HG03575 (cell line): ENCODE measurements around the gene SSBP3.
A peak's percentile ranks its signal among the peaks of the same experiment; 100 is the strongest.
"Not testable (repeated sequence)": the region's sequence is repeated elsewhere in the genome, so short reads cannot be mapped to it uniquely, and the experiment has no call there.

Experiments
- ATAC-seq: cut with Tn5 transposase; IDR thresholded peaks from one replicate; pipeline ENCODE4 v1.9.1; 2021; ENCODE audit not compliant: unreplicated experiment, insufficient number of reproducible peaks, low FRiP score; ENCODE audit errors: extremely low read depth

SSBP3 gene

DNA sequence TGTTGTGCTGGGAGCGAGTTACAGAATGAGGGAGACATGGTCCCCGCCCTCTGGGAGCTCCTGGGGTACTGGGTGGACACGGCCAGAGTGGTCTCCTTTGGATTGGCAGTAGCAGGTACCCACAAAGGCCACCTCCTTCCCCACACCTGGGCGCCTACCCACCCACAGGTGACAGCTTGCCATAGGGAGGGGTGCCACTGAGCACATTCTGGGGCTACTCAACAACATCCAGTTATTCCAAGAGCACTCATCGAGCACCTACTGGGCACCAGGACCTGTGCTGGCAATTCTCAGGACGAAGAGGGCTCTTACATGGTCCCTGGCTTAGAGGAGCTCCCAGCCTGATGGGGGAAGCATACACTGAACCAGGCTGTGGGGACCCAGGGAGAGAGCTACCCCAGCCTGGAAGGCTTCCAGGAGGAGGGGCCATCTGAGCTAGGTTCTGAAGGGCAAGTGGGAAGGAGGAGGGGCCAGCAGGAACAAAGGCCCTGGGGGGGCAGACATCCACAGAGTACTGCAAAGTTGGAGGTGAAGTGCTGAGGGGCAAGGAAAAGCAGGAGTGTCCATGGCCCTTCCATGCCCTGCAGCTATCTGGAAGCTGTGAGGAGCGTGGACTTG, 184.2 kb downstream of the SSBP3 start:
- no peak for ATAC-seq

DNA sequence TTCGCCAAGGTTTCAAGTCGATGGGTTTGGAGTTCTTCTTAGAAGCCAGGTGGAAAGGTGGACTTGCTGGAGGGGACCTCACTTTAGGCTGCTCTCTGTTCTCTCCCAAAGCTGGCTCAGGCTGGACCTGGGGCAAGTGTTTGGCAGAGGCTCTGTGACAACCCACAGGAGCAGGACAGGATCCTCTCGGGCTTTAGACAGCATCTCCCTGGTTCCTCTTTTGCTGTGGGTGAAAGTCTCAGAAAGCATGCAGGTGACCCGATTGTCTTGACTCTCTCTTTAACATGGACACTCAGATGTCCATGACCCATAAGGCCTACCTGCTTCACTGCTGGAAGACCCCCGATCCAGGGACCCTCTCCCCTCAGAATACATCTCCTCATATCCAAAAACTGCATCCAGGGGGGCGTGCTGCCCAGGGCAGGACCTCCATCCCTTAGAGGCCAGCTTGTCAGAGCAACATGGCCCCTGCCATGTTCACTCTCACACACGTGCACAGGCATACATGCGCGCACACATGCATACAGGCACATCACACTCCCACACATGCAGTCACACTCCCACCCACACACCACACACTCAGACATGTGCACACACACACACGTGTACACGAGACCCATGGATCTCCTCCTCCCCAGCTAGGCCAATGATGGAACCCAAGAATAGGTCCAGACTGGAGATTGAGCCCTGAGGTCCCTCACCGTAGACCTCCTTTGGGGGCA, 184.9 kb downstream of the SSBP3 start:
- no peak for ATAC-seq

DNA sequence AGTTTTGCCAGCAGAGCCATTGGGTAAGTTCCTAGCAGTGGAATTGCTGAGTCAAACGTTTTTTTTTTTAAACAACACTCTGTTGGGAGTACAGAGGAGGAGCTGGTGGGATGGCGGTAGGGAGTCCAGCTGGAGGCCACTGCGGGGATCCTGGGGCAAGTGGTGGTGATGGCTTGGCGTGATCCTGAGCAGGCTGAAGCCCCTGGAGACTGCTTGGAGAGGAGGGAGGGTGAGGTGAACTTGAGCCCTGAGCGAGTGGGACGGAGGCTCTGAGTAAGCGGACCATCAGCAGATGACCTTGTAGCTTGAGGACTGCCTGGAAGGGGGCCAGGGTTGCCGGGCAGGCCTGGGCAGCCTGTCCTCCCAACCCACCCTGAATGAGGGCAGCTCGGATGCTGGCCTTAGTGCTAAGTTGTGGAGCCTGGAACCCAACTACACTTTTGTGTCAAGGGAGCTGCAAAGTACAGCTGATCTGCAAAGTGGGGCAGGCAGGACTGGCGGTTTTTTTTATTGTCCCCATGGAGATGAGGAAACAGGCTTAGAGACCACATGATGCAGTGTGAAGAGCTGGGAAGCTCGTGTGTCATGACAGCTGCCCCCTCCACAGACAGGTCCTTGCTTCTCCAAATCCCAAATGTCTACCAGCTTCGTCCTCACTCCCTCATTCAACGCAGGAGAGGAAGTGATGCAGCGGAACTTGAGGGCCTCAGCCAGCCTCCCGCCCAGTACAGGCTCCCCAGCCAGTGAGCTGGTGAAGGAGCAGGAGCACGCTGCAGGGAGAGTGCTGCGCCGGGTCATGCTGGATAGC, 186.0 kb downstream of the SSBP3 start:
- ATAC-seq, result no peak

DNA sequence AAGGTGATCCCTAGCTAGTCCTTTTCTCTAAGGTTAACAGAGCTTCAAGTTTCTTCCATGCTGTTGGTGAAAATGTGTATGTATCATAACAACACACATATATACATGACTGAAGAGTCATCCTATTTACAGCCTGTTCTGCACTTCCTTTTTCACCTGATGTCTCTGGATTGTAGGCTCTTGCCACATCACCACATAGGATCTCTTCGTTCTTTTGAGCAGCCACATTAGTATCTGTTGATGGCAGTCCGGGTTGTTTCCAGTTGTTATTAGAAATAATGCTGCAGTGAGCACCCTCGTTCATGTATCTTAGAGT, 186.5 kb downstream of the SSBP3 start:
- no peak for ATAC-seq

DNA sequence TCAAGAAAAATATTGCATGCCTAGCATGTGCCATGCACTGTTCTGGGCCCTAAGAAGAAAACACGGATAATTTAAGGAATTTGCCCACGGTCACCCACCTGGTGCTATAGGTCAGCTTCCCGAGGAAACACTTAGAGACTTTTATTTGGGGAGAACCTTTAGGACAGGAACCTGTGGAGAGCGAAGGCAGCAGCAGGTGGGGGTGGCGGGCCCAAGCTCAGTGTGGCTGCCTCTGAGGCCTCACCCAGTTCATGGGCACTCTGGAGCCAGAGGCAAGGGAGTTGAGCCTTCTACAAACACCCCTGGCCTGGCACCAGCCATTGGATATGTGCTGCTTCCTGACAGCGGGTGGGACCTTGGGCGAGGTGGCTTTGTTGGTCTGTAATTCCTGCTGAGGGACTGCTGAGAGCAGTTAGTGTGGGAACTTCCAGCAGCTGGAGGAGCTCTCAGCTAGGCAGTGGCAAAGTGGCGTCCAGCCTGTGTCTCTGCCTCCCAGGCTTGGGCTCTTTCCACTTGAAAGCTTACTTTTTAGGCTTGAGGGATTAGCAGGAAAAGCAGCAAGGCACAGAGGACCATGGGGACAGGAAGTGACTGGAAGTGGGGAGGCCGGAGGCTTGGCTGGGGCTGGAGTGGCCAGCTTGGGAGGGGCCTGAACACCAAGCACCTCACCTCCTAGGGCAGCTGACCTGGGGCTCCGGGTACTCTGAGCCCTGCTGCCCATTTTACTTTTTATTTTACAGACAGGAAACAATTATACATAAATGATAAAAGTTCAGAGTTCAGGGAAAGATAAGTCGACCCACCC, 187.1 kb downstream of the SSBP3 start:
- ATAC-seq, result no peak

DNA sequence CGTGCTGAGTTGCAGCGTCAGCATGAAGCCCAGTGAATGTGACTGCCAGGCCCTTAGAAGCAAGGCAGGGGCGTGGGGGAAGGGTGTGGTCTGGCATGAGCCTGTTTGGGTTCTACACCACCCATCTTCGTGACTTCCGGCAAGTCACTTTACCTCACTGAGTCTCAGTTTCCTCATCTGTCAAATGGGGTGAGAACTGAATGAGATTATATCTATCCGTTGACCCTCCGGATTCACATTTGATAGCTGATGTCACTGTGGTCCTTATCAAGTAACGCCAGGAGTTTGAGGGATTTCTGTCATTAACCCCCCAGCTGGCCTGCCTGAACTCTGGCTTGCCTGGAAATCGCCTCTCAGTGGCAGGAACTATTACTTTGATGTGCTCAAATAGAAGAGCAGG, 190.7 kb downstream of the SSBP3 start:
- no peak for ATAC-seq

DNA sequence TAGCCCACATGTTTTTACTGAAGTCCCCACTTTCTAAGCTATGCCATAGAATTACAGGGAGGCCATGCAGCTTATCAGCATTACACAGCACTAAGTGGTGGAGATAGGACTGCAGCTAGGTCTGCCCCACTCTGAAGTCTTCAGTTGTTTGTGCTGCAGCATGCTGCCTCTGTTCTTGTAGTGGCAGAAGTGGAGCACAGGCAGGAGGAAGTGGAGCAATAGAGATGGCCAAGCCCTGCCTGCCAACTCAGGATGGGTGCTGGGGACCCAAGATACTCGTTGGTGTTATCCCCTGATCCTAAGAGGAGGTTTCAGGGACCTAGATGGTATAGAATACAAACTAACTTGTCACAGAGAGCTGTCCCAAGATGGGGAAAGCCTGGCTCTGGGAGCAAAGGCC, 193.3 kb downstream of the SSBP3 start:
- no peak for ATAC-seq

DNA sequence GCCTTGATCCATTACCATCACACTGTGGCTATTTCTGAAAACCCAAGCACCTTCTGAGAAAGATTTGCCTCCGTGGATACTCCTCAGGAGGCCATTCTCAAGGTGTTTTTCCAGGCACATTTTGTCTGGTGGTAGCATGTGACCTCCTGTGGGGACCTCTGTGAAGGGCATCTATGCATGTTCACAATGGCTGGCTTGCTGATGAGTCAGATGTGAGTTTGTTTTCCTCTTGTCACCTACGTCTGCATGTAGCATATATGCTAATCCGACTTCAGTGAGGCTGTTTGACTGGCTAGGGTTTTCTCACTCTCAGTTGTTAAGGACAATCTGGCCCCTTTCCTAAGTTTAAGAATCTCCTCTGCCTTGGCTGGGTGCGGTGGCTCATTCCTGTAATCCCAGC, 198.3 kb downstream of the SSBP3 start:
- not testable (repeated sequence) for ATAC-seq

DNA sequence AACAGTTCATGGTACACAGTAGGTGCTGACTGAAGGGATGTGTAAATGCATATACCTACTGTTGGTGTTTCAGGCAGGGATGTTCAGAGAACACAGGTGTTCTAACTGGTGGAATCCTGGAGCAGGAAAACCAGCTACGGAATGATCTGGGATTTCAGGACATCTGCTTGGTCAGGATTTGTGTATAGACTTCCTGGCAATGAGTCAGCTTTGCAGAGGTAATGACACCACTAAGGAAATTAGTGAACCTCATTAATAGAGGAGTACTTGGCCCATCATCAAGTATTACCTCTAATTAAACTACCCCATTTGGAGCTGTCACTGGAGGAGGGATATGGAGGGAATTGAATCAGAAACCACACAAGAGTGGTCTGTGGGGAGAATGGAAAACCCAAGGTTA, 198.9 kb downstream of the SSBP3 start:
- no peak for ATAC-seq

DNA sequence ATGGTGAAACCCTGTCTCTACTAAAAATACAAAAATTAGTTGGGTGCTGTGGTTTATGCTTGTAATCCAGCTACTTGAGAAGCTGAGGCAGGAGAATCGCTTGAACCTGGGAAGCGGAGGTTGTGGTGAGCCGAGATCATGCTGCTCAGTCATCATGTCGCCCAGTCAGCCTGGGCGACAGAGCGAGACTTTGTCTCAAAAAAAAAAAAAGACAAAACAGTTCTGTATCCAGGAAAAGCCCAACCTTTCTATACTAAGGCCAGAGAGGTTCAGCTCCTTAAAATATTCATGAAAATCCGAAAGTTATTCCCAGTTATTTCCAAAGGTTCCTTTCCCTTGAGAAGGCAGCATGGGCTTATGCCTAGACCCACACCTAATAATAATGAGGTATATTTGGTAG, 202.0 kb downstream of the SSBP3 start:
- ATAC-seq, result no peak

DNA sequence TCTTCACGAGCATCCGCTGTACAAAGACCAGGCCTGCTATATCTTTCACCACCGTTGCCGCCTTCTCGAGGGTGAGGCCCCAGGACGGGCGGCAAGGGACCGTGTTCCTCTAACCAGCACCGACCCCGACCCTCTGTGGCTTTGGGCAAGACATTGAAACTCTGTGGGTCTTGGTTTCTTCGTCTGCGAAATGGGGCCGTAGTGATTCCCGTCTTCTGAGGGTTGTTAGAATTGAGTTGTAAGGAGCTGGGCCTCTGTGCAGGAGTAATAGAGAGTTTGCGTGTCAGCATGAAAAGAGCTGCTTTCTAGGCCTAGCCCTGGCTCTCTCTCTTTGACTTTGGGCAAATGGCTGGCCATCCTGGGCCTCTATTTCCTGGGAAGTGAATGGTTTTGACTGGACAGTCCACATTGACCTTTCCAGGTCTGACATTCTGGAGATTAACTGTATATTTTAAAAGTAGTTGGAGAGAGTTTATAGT, 205.6 kb downstream of the SSBP3 start:
- ATAC-seq, result no peak

DNA sequence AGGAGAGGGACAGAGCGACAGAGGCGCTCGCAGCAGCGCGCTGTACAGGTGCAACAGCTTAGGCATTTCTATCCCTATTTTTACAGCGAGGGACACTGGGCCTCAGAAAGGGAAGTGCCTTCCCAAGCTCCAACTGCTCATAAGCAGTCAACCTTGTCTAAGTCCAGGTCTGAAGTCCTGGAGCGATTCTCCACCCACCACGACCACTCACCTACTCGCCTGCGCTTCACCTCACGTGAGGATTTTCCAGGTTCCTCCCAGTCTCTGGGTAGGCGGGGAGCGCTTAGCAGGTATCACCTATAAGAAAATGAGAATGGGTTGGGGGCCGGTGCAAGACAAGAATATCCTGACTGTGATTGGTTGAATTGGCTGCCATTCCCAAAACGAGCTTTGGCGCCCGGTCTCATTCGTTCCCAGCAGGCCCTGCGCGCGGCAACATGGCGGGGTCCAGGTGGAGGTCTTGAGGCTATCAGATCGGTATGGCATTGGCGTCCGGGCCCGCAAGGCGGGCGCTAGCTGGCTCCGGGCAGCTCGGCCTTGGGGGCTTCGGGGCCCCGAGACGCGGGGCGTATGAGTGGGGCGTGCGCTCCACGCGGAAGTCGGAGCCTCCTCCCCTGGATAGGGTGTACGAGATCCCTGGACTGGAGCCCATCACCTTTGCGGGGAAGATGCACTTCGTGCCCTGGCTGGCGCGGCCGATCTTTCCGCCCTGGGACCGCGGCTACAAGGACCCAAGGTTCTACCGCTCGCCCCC, 206.3 kb downstream of the SSBP3 start, which contains the start of the genes CYB5RL and MRPL37:
CYB5RL (minus strand) TSS at position 266 of the 754 bp plus-strand sequence. CDS start 4,414 bp downstream, outside the sequence.
MRPL37 (plus strand) TSS at position 403 of the 754 bp plus-strand sequence; CDS start at position 480, 77 bp downstream.
- ATAC-seq, result peak; percentile 73

DNA sequence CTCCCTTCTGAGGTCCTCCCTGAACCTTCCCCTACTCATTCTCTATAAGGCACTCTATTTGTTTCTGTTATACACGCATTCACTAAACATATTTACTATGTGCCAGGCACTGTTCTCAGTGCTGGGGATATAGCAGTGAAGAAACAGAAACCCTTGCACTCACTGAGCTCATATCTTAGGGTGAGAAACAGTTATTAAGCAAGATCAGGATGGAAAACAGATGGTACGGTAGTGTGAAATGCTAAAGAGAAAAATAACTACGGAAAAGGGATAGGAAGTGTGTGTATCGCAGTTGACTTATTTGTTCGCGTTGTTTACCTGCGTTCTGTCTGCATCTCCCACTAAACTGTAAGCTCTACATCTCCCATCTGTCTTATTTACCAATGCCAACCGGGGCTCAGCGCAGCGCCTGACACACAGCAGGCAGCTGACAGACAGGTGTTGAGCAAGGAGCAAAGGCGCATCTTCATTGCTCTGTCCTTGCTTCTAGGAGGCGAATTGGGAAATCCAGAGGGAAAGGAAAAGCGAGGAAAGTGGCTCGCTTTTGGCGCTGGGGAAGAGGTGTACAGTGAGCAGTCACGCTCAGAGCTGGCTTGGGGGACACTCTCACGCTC, 206.9 kb downstream of the SSBP3 start:
- no peak for ATAC-seq

DNA sequence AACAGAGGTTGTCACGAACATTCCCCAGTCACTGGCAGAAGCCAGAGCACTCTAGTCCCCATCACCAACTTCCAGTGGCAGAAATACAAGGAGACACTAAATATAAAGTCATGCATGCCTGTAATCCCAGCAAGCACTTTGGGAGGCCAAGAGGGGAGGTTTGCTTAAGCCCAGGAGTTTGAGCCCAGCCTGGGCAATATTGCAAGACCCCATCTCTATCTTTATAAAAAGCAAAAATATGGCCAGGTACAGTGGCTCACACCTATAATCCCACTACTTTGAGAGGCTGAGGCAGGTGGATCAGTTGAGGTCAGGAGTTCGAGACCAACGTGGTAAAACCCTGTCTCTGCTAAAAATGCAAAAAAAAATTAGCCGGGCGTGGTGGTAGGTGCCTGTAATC, 212.7 kb downstream of the SSBP3 start:
- no peak for ATAC-seq

DNA sequence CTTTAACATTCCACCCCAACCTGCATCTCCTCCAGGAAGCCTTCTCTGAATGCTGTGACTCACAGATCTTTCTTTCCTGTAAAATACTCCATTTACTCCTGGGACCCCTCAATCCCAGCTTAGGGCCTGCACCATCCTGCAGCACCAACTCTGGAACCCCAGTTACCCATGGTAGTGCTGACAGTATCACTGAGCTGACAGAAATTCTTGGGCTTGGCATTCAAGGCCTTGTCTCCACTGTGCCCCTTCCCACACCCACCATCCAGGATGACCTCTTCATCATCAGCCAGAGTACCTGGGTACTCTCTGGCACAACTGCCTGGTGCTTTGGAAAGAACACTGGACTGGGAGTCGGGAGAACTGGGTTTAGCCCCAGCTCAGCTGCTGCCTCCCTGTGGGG, 214.7 kb downstream of the SSBP3 start:
- ATAC-seq, result no peak

DNA sequence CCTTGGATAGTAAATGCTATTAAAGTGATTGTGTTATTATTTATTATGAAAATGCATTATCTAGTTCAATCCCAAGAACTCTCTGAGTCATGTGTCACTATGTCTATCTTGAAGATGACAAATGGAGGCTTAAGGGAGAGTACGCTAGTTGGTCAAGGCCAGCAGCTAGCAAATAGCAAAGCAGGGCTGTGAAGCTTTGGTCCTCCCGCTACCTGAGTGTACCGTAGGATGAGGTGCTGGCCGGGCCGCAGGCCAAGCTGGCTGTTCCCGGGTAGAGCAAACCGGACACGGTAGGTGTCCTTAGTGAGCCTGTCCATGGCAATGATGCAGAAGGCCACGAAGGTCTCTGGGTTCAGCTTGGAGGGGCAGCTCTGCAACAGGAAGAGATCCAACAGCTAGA, 215.7 kb downstream of the SSBP3 start:
- no peak for ATAC-seq

DNA sequence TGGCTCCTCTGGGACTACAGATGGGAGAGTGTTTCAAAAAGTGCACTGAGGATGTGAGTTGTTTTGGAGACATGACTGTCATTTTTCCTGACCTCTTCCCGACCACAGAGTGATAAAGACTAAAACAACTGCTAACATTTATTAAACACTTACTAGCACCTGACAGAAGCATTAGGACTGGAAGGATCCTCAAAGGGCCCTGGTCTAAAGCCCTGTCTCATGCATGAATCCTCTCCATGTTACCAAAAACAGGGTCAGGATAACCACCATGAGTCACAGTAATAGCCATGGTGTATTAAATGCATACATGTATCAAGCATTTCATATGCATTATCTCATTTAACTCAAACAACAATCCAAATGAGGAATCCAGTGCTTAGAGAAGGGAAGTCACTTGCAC, 217.9 kb downstream of the SSBP3 start:
- ATAC-seq, result no peak

DNA sequence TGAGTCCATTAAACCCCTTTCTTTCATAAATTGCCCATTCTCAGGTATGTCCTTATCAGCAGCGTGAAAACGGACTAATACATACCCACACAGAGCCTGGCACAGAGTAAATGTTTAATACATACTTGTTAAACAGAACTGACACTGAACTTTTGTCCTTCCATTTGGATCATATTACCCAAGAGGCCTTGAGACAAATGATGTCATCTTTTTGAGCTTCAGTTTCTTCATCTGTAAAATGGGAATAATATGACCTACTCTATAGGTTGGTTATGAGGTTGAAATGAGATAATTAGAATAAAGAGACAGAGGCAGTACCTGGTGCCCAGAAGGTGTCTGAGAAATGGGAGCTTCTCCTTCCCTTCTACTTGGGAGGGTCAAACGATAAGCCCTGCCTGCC, 220.1 kb downstream of the SSBP3 start:
- no peak for ATAC-seq
